ENCODE measurements around the gene TTC39B.

The TTC39B gene

GRCh38 chr9:15272377-15272928, 34.6 kb downstream of the TTC39B start (continued):
- TF ChIP-seq ZNF26 (tag by site-specific recombination; IDR thresholded peaks at IDR 0.05) (no peak), ZNF560 (tag by site-specific recombination; IDR thresholded peaks at IDR 0.05; ENCODE audit: borderline replicate concordance) (no peak), ZNF707 (tag by site-specific recombination; IDR thresholded peaks at IDR 0.05) (no peak), ZFP3 (tag by site-specific recombination; IDR thresholded peaks at IDR 0.05; ENCODE audit: low read depth) (no peak)

GRCh38 chr9:15271403-15271802, 35.6 kb downstream of the TTC39B start:
- TF ChIP-seq ZNF544 (tag by site-specific recombination; IDR thresholded peaks at IDR 0.05) = no peak
- TF ChIP-seq RBAK (tag by site-specific recombination; IDR thresholded peaks at IDR 0.05) = no peak
- no peak for TF ChIP-seq YY1 (tag by site-specific recombination; IDR thresholded peaks at IDR 0.05)
- no peak for TF ChIP-seq ZNF701 (tag by site-specific recombination; IDR thresholded peaks at IDR 0.05)
- TF ChIP-seq ZNF548 (tag by site-specific recombination; IDR thresholded peaks at IDR 0.05) = no peak
- no peak for TF ChIP-seq ZNF48 (tag by site-specific recombination; IDR thresholded peaks at IDR 0.05)
- TF ChIP-seq ZNF660 (tag by site-specific recombination; IDR thresholded peaks at IDR 0.05) = no peak
- TF ChIP-seq ZNF266 (tag by site-specific recombination; IDR thresholded peaks at IDR 0.05; ENCODE audit: low read depth) = no peak
- no peak for TF ChIP-seq ZNF596 (tag by site-specific recombination; IDR thresholded peaks at IDR 0.05)
- TF ChIP-seq ZNF621 (tag by site-specific recombination; IDR thresholded peaks at IDR 0.05) = no peak
- ChIA-PET POLR2A (no interaction called here), CTCF (no interaction called here)
- Histone ChIP-seq H3K4me1 (ENCODE audit: control insufficient read depth, insufficient read depth, low read length) (no peaks in the 10 kb centered on the region), H3K27ac (ENCODE audit: extremely low read depth, low read depth, low read length) (no peak overlapping the region), H3K4me3 (ENCODE audit: low read depth, low read length) (no peak overlapping the region), H3K9me3 (ENCODE audit: control insufficient read depth, insufficient read depth, low read depth, low read length) (no peaks in the 10 kb centered on the region), H3K36me3 (ENCODE audit: control insufficient read depth in 2 of 2, insufficient read depth in 1 of 2, low read length in 2 of 2) (no peaks in the 10 kb centered on the region)

GRCh38 chr9:15268782-15269181, 38.2 kb downstream of the TTC39B start:
- Histone ChIP-seq H3K27ac (ENCODE audit: extremely low read depth, low read depth, low read length) (no peak overlapping the region), H3K4me1 (ENCODE audit: control insufficient read depth, insufficient read depth, low read length) (no peaks in the 10 kb centered on the region), H3K4me3 (ENCODE audit: low read depth, low read length) (no peak overlapping the region), H3K36me3 (ENCODE audit: control insufficient read depth in 2 of 2, insufficient read depth in 1 of 2, low read length in 2 of 2) (no peaks in the 10 kb centered on the region), H3K9me3 (ENCODE audit: control insufficient read depth, insufficient read depth, low read depth, low read length) (no peaks in the 10 kb centered on the region)
- POLR2A ChIA-PET = no interaction called here
- CTCF ChIA-PET = interaction anchor here (0.6 to 0.9 kb wide), 2 partner anchors 9 to 354 kb away, joined by 3 to 4 read pairs; no protein-coding TSS in a partner anchor
- no peak for TF ChIP-seq ZNF549 (tag by site-specific recombination; IDR thresholded peaks at IDR 0.05)
- TF ChIP-seq ZFP69B (tag by site-specific recombination; IDR thresholded peaks at IDR 0.05) = no peak
- no peak for TF ChIP-seq SP2 (tag by site-specific recombination; IDR thresholded peaks at IDR 0.05)
- TF ChIP-seq HOXD13 (CRISPR knock-in tag; IDR thresholded peaks at IDR 0.05; ENCODE audit: borderline replicate concordance) = no peak
- no peak for TF ChIP-seq ZIC2 (tag by site-specific recombination; IDR thresholded peaks at IDR 0.05)
- no peak for TF ChIP-seq ZNF510 (tag by site-specific recombination; IDR thresholded peaks at IDR 0.05; ENCODE audit: insufficient replicate concordance)
- TF ChIP-seq REPIN1 (tag by site-specific recombination; IDR thresholded peaks at IDR 0.05; ENCODE audit: low read depth) = no peak
- TF ChIP-seq TRIM28 (IDR thresholded peaks at IDR 0.05; ENCODE audit: borderline replicate concordance, low read length) = no peak
- no peak for TF ChIP-seq ZNF18 (tag by site-specific recombination; IDR thresholded peaks at IDR 0.05)
- TF ChIP-seq ZNF292 (tag by site-specific recombination; IDR thresholded peaks at IDR 0.05; ENCODE audit: borderline replicate concordance, low read depth) = no peak
- no peak for TF ChIP-seq ZNF362 (tag by site-specific recombination; IDR thresholded peaks at IDR 0.05)
- no peak for TF ChIP-seq ZFHX2 (tag by site-specific recombination; conservative IDR thresholded peaks at IDR 0.05)
- no peak for TF ChIP-seq ZNF580 (tag by site-specific recombination; IDR thresholded peaks at IDR 0.05)
- TF ChIP-seq ZNF747 (tag by site-specific recombination; IDR thresholded peaks at IDR 0.05) = no peak
- TF ChIP-seq ZEB2 (tag by site-specific recombination; IDR thresholded peaks at IDR 0.05) = no peak
- no peak for TF ChIP-seq HIC1 (tag by site-specific recombination; IDR thresholded peaks at IDR 0.05)
